ENCODE results near the gene RABAC1. TPM values are rescaled to one million over a fixed set of nuclear protein-coding genes. Genes with fewer than 3 reads are reported as not detected.

RABAC1 gene
- total and polyA plus RNA-seq, 2 donors from 2014 or later: 146 to 333 TPM

DNA sequence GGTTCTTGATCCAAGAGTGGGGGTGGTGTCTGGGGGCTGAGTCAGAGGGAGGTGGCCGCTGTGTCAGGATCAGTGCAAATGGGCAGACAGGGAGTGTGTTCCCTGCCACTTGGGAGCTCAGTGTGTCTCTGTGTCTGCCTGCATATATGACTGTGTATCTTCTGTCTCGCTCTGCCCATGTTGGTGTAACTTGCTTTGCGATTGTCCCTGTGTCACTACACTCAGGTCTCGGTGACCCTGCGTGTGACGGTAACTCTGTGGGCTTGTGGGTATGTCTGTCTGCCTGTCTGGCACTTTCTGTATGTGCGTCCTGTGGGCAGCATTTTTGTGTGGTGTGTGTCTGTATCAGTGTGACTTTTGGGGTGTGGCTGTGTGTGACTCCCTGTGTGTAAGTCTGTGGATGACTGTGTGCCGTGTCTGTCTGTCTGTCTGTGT is 22.7 kb downstream of the RABAC1 start:
- TF ChIP-seq, protein P1, sequence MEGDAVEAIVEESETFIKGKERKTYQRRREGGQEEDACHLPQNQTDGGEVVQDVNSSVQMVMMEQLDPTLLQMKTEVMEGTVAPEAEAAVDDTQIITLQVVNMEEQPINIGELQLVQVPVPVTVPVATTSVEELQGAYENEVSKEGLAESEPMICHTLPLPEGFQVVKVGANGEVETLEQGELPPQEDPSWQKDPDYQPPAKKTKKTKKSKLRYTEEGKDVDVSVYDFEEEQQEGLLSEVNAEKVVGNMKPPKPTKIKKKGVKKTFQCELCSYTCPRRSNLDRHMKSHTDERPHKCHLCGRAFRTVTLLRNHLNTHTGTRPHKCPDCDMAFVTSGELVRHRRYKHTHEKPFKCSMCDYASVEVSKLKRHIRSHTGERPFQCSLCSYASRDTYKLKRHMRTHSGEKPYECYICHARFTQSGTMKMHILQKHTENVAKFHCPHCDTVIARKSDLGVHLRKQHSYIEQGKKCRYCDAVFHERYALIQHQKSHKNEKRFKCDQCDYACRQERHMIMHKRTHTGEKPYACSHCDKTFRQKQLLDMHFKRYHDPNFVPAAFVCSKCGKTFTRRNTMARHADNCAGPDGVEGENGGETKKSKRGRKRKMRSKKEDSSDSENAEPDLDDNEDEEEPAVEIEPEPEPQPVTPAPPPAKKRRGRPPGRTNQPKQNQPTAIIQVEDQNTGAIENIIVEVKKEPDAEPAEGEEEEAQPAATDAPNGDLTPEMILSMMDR (IDR thresholded peaks at IDR 0.05; ENCODE audit: borderline replicate concordance, extremely low read depth, insufficient read depth): no peak
- FAIRE-seq: no peak
- Histone ChIP-seq H3K36me3 (ENCODE audit: control insufficient read depth in 2 of 3, insufficient read depth in 3 of 3, low read length in 3 of 3) (no peaks in the 10 kb centered on the region), H3K9ac (ENCODE audit: low read length in 3 of 3) (no peak overlapping the region), H3K27me3 (ENCODE audit: control insufficient read depth, insufficient read depth, low read length) (peaks cover 39% of the 10 kb centered on the region), H3K4me1 (ENCODE audit: control insufficient read depth in 2 of 3, insufficient read depth in 2 of 3, low read depth in 1 of 3, low read length in 3 of 3) (no peaks in the 10 kb centered on the region), H3K27ac (ENCODE audit: low read depth in 2 of 2, low read length in 2 of 2) (no peak overlapping the region), H3K9me3 (ENCODE audit: control insufficient read depth in 2 of 3, insufficient read depth in 1 of 3, low read length in 3 of 3) (no peaks in the 10 kb centered on the region), H3K4me3 (ENCODE audit: low read length in 3 of 3) (no peak overlapping the region)
- no peak for DNase-seq
- intact Hi-C loops (cut with DNase I): no loop called here

DNA sequence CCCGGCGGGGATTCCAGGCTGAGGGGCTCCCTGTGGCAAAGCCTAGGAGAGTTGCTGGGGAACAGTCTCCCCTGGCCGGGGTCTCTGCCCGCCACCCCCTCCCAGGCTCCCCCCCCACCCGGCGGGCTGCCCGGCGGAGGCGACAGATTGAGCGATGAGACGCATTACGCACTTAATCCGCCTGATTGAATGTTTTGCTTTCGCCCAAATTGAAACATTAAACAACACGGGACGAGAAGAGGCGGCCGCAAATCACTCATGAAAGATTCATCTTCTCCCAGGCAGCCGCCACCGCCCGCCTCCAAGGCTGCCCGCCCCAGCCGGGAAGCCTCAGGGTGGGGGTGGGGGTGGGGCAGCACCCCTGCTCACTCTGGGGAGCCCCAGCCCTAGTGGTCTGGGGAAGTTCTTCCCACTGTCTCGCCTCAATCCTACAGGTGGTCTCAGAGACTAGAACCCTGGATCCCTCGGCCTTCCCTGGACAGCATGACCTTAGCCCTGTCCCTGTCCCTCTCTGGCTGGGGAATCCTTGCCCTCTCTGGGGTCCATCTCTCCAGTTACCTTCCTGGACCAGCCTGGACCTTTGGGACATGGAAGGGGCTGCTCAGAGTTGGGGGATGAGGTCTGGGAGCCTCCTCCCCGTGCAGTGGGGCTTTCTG is 23.2 kb downstream of the RABAC1 start:
- Histone ChIP-seq H3K4me3 (ENCODE audit: low read length in 3 of 3) (no peak overlapping the region), H3K36me3 (ENCODE audit: control insufficient read depth in 2 of 3, insufficient read depth in 3 of 3, low read length in 3 of 3) (no peaks in the 10 kb centered on the region), H3K4me1 (ENCODE audit: control insufficient read depth in 2 of 3, insufficient read depth in 2 of 3, low read depth in 1 of 3, low read length in 3 of 3) (no peaks in the 10 kb centered on the region), H3K9me3 (ENCODE audit: control insufficient read depth in 2 of 3, insufficient read depth in 1 of 3, low read length in 3 of 3) (no peaks in the 10 kb centered on the region), H3K27me3 (ENCODE audit: control insufficient read depth, insufficient read depth, low read length) (peaks cover 44% of the 10 kb centered on the region), H3K9ac (ENCODE audit: low read length in 3 of 3) (no peak overlapping the region), H3K27ac (ENCODE audit: low read depth in 2 of 2, low read length in 2 of 2) (no peak overlapping the region)
- no peak for DNase-seq
- no peak for FAIRE-seq
- TF ChIP-seq, protein P1 (IDR thresholded peaks at IDR 0.05; ENCODE audit: borderline replicate concordance, extremely low read depth, insufficient read depth): no peak
- intact Hi-C loops (cut with DNase I): no loop called here

DNA sequence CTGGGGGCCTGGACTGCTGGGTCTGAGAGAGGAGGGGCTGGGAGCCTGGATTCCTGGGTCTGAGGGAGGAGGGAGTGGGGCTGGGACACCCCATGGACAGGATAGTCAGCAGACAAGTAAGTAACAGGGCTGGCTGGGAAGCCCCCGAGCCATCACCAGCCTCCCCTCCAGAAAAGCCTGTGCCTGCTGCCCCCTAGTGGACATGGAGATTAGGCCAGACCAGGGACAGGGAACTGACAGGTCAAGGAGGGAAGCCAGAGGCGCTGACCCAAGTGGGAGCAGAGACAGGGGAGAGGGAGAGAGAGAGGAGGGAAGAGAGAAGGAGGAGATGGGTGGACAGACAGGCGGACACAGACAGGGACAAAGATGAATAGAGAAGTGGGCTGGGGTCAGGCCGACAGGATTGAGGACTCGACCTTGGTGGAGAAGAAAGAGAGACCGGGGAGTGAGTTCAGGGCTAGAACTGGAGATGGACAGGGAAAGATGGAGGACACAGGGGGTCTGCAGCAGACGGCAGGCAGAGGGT is 24.2 kb downstream of the RABAC1 start:
- TF ChIP-seq, protein P1 (IDR thresholded peaks at IDR 0.05; ENCODE audit: borderline replicate concordance, extremely low read depth, insufficient read depth): peak; percentile 67
- Histone ChIP-seq H3K27me3 (ENCODE audit: control insufficient read depth, insufficient read depth, low read length) (peaks cover 54% of the 10 kb centered on the region), H3K9me3 (ENCODE audit: control insufficient read depth in 2 of 3, insufficient read depth in 1 of 3, low read length in 3 of 3) (no peaks in the 10 kb centered on the region), H3K27ac (ENCODE audit: low read depth in 2 of 2, low read length in 2 of 2) (no peak overlapping the region), H3K4me3 (ENCODE audit: low read length in 3 of 3) (no peak overlapping the region), H3K4me1 (ENCODE audit: control insufficient read depth in 2 of 3, insufficient read depth in 2 of 3, low read depth in 1 of 3, low read length in 3 of 3) (no peaks in the 10 kb centered on the region), H3K36me3 (ENCODE audit: control insufficient read depth in 2 of 3, insufficient read depth in 3 of 3, low read length in 3 of 3) (no peaks in the 10 kb centered on the region), H3K9ac (ENCODE audit: low read length in 3 of 3) (no peak overlapping the region)
- no peak for FAIRE-seq
- intact Hi-C loops (cut with DNase I): no loop called here
- DNase-seq: peak; percentile 71 to 87 (median 73)

All from kidney (tissue), 14 donors.